Stimulated activated naive CD4-positive, alpha-beta T cell treated with Interleukin-2 at 50 U/mL for 16 hours (primary cell): Measurements from ENCODE around the gene MLLT10.
"Not testable (repeated sequence)": the region's sequence is repeated elsewhere in the genome, so short reads cannot be mapped to it uniquely, and the experiment has no call there.

ENCODE experiments used
- DNase-seq: peaks from one replicate; lab custom pipeline; 2025; lab: John Stamatoyannopoulos, UW

MLLT10 gene

GRCh38 chr10:21700474-21700873 lies 166.4 kb downstream of the MLLT10 start:
- DNase-seq, result no peak

- no peak for DNase-seq
These were observed 168.6 kb downstream of the MLLT10 start for GRCh38 chr10:21702633-21703111.

- DNase-seq, result no peak
These were observed 171.3 kb downstream of the MLLT10 start for GRCh38 chr10:21705142-21705827.

DNA sequence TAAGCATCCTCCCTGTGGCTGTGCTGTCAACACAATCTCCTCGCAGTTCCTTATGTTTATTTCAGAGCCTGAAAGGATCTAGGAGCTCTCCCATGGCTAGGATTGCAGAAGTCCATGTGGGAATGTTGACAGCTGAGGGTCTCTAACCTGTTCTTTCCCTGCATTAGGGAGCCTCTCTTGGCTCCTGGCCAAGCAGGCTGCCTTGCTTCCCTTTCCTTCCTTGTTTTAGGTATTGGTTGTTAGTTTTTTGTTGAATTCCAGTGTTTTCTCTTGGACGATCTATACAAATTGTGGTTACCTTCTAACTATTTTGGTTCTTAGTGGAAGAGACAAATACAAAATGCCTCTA lies 171.8 kb downstream of the MLLT10 start:
- no peak for DNase-seq

DNA sequence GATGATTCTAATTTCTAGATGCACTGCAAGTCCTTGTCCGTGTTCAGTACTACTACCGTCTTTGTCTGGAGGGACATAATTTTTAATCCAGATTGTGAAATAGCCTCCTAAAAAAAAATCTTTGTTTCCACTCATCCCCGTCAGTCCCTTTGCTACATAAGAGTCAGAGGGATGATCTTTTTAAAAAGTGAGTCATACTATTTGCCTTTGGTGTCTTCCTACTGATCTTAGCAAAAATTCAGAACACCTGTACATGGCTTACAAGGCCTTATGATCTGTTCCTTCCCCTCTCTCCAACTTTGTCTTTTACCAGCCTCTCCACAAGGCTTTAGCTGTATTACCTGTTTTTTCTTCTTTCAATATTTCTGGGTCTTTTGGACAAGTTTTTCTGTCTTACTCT lies 173.5 kb downstream of the MLLT10 start:
- DNase-seq, result no peak

DNA sequence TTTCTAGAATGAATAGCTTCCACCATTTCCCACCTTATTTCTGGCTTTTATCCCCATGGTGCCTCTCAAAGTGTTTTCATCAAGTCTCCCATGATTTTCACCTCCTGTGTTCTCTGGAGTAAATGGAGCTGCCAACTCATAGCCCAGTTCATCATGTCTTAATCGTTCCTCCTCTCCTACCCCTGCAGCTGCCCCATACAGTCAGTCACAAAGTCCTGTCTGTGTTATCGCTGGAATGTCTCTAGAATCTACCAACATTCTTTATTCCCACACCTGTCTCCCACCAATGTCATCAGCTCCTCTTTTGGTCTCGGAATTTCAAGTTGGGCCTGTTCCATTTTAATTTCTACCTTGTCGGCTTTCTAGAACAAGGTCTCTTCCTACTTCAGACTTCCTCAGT lies 178.9 kb downstream of the MLLT10 start:
- no peak for DNase-seq

- no peak for DNase-seq
These were observed 181.6 kb downstream of the MLLT10 start for GRCh38 chr10:21715531-21716195.

DNA sequence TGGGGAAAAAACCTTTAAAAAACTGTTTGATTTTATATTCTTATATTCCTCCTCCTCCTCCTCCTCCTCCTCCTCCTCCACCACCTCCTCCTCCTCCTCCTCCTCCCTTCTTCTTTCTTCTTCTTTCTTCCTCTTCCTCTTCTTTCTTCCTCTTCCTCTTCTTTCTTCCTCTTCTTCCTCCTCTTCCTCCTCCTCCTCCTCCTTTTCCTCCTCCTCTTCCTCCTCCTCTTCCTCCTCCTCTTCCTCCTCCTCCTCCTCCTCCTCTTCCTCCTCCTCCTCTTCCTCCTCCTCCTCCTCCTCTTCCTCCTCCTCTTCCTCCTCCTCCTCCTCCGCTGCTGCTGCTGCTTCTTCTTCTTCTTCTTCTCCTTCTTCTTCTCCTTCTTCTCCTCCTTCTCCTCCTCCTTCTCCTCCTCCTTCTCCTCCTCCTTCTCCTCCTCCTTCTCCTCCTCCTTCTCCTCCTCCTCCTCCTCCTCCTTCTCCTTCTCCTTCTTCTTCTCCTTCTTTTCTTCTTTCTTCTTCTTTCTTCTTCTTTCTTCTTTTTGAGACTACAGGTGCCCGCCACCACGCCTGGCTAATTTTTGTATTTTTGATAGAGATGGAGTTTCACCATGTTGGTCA lies 183.5 kb downstream of the MLLT10 start:
- DNase-seq, result not testable (repeated sequence)

- no peak for DNase-seq
These were observed 185.5 kb downstream of the MLLT10 start for GRCh38 chr10:21719502-21719901.

GRCh38 chr10:21720090-21720489 lies 186.1 kb downstream of the MLLT10 start:
- no peak for DNase-seq

- DNase-seq, result no peak
These were observed 187.1 kb downstream of the MLLT10 start for GRCh38 chr10:21721000-21721665.

DNA sequence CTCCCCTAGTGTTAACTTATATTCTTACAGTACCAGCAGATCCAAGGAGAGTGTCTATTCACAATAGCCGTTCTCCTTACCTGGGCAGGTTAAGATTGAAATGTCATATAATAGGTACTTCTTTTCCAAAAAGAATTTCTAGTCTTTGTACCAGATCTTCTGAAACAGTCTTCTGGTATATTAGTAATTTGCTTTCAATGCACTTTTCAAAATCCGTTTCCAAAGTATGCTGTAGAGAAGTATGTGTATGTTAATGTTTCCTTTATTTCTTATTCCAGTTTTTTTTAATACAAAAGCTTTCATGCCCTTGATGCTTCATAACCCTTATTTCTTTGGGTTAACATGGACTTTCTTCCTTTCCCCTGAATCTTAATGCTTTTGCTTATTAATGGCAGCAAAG lies 188.2 kb downstream of the MLLT10 start:
- no peak for DNase-seq

GRCh38 chr10:21724020-21724589 lies 190.1 kb downstream of the MLLT10 start:
- DNase-seq, result no peak

- no peak for DNase-seq
These were observed 190.8 kb downstream of the MLLT10 start for GRCh38 chr10:21724687-21725367.

GRCh38 chr10:21726601-21727225 lies 192.7 kb downstream of the MLLT10 start:
- no peak for DNase-seq

DNA sequence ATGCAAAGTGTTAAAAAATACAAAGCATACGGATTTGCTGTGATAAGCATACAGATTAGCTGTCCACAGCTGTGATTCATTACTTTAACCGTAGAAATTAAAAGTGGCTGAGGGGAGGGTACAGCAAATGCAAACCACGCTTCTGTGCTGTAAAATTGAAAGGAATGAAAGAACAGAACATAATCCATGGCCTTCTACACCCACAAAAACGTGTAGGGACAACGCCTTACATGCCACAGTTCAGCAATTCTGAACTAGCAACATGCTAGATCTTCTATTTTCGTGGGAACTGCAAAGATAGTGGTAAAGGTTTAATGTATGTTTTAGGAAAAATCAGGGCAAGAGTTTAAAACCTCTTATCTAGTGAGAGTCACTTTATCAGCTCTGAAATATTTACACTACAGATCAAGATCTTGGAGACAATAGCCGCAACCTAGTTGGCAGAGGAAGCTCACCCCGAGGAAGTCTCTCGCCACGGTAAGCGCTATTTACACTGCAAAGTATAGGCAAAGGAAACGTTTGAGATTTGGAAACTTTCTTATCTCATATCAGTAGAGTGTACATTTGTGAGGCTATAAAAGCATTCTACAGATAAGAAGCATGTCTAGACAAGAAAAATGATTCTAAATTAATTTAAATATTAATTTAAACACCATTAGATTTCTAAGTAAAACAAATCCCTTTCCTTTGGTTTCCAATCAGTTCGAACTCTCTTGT lies 193.6 kb downstream of the MLLT10 start:
- no peak for DNase-seq

GRCh38 chr10:21728618-21729017 lies 194.6 kb downstream of the MLLT10 start:
- DNase-seq, result no peak

DNA sequence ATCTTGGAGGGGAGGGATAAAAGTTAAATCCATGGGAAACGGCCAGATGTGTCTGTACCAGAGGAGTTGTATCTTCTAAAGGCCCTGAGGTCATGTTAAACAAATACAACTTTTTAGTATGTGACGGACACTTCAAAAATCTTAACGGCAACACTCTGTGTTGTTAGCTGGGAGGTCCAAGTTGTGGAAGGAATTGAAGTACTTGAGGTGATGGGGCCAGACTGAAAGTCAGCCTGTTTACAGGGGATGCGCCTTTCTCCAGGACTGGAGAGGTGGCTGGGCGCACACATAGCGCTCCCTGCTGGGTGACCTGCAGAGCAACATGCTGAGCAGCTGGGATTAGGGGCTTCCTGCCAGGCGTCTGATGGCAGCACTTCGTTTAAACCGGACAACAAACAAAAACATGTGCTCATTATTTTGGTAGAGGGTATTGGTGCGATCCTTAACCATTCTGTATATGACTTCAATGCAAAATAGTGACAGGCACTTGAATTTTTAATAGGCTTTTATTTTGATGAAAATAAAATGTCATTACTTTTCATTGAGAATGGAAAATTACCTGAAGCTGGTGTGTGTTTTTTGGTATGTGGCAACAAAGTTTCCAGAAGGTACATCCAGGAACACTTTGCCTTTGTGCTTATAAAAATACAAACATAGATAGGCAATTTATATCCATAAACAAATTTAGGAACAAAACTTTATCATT lies 198.2 kb downstream of the MLLT10 start:
- no peak for DNase-seq

- no peak for DNase-seq
These were observed 199.7 kb downstream of the MLLT10 start for GRCh38 chr10:21733710-21734109.

GRCh38 chr10:21737106-21737505 lies 203.1 kb downstream of the MLLT10 start:
- no peak for DNase-seq
